Loucy (cell line): ENCODE measurements around the gene CORO2B.

ENCODE experiments used
- EZH2phosphoT487 ChIP-seq: fragments of 200-600 bp; IDR thresholded peaks from 2 replicates; pipeline ENCODE4 v1.6.1; 2018; ENCODE audit warnings: antibody characterized with exemption, mild to moderate bottlenecking, moderate library complexity, borderline replicate concordance
- TF ChIP-seq, protein P1 (sequence below): fragments of 200-600 bp; sonication (generic); conservative IDR thresholded peaks from 2 replicates; pipeline ENCODE4 v1.5.1; 2014; ENCODE audit warnings: mild to moderate bottlenecking, antibody characterized with exemption, low read length

DNA sequence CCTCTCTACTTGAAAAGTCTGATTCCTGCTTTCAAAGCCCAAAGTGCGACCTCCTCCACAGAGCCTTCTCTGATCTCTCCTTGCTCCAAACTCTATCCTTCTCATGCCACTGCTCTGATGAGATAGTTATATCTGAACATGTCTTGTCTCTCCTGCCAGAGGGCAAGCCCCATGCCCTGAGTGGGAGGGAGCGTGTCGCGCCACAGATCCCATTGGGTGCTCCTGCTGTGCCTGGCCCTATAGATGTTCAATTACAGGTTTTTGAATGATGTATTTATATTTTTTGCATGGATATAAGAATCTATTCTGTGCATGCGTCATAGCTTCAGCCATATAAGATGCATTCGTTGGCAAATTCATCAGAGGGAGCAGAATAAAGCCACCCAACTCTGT is 20.4 kb downstream of the CORO2B start:
- TF ChIP-seq, protein P1, sequence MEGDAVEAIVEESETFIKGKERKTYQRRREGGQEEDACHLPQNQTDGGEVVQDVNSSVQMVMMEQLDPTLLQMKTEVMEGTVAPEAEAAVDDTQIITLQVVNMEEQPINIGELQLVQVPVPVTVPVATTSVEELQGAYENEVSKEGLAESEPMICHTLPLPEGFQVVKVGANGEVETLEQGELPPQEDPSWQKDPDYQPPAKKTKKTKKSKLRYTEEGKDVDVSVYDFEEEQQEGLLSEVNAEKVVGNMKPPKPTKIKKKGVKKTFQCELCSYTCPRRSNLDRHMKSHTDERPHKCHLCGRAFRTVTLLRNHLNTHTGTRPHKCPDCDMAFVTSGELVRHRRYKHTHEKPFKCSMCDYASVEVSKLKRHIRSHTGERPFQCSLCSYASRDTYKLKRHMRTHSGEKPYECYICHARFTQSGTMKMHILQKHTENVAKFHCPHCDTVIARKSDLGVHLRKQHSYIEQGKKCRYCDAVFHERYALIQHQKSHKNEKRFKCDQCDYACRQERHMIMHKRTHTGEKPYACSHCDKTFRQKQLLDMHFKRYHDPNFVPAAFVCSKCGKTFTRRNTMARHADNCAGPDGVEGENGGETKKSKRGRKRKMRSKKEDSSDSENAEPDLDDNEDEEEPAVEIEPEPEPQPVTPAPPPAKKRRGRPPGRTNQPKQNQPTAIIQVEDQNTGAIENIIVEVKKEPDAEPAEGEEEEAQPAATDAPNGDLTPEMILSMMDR: no peak
- no peak for TF ChIP-seq EZH2phosphoT487
